GM19351 (cell line): ENCODE data around the gene ATP6V0D1.
"Not testable (repeated sequence)": the region's sequence is repeated elsewhere in the genome, so short reads cannot be mapped to it uniquely, and the experiment has no call there.

Experiments
- ATAC-seq: cut with Tn5 transposase; IDR thresholded peaks from one replicate; pipeline ENCODE4 v1.9.1; 2021; ENCODE audit warnings: mild to moderate bottlenecking, moderate library complexity; ENCODE audit not compliant: unreplicated experiment

ATP6V0D1 gene

DNA sequence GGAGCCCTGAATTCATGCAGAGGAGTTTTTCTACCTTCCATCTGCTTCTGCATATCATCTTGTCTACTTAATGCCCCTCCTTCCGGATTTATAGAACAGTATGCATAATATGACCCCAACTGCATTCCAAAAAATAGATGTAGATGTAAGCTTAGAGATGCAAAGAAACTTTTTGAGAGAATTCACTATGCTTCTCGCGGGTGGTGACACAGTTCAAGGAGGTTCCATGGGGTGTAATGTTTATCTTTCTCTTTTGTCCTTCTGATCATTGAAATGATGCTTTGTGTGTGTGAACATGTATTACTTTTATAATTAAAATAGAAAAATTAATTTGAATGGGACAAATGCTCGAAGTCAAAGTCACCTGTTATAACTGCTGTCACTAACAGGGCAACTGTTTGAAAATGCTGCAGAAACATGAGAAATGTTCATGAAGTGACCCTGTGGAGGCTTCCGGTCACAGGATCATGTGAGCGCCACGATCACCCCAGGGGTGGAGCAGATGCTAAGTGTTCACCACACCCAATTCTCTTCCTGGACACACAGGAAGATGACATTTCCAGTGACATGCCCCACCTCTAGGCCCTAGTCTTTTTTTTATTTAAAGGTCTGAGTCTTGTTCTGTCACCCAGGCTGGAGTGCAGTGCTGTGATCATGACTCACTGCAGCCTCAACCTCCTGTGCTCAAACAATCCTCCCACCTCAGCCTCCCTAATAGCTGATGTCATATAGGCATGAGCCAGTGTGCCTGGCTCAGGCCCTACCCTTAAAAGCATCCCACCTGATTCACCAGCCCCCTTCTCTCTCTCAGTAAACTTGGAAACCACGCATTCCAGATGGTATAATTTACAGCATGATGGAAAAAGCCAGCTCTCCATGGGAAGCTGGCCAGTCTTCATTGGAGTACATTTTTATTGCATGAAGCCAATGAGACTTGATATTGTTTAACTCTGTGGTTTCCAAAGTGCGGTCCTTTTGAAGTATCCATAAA lies 23.4 kb upstream of the ATP6V0D1 start:
- ATAC-seq, result peak; percentile 68

DNA sequence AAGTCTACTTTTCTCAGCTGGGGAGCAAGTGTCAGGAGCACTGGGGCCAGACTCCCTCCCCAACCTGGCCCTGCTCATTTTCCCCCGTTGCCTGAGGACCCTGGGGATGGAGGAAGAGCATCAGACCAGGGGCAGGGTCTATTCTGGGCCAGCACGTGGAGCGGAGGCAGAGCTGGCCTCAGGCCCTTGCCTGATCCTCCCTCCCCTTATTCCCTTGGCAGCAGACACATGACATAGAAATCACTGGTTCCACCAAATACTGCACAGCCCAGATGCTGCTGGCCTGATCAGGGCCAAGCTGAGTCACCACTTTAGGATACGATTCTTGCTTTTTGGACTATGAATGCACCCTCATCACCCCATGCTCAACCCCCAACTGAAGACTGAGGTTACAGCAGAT lies 18.1 kb upstream of the ATP6V0D1 start:
- no peak for ATAC-seq

DNA sequence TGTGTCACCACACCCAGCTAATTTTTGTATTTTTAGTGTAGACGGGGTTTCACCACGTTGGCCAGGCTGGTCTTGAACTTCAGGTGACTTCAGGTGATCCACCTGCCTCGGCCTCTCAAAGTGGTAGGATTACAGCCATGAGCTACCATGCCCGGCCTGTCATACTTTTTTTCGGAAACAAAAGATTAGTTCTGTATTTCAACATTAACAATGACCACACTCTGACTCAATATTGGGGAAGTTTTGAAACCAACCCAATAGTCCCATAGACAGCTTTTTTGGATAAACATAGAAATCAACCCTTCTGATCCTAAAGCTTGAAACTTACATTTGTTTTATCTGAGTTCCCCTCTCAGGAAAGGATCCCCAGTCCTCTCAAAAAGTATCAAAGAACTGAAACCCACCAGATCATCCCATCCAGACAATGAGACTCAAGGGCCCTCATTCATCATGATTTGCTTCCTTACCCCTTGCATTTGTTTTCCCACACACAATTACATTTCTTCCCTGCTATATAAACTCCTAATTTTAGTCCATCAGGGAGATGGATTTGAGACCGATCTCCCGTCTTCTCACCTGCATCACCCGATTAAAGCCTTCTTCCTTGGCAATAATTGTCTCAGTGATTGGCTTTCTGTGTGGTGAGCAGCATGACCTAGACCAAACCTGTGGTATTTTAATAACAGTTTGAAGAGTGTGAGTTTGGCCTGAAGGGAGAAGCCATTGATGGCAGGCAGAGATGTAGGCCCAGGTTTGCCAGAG lies 9.6 kb upstream of the ATP6V0D1 start:
- no peak for ATAC-seq

DNA sequence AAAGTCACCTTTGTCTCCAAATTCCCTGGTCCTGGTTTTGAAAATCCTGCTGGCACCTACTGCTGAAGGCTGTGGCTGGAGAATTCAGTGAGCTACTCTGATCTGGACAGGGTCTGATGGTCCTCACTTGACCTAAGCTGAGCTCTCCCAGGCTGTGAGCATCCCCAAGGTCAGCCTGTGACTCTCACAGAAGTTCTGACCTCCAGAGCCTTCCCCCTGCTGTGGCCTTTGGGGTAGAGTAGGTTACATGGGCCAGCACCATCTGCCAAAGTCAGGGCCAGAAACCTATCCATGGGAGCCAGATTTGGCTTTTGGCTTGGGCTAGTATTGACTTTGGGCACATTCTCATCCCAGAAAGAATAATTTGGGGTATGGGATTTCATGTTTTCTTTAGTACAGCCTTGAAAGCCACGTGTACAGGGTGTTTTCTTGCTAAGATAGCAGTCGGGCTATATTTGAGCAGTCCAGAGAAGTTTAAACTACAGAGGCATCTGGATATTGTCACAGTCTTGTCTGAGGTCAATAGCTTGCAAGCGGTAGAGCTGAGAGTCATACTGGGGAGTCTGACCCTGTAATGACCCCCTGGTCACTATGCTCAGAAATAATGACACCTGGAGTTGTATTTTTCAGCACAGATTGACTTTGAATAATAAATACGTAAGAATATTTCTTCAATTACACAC lies 8.6 kb upstream of the ATP6V0D1 start:
- no peak for ATAC-seq

DNA sequence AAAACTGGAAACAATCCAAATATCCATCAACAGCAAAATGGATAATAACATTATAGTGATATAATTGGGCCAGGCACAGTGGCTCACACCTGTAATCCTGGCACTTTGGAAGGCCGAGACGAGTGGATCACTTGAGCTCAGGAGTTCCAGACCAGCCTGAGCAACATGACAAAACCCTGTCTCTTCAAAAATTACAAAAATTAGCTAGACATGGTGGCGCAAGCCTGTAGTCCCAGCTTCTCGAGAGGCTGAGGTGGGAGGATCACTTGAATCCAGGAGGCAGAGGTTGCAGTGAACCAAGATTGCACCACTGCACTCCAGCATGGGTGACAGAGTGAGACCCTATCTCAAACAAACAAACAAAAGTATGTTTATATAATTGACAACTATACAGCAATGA lies 6.6 kb upstream of the ATP6V0D1 start:
- not testable (repeated sequence) for ATAC-seq

DNA sequence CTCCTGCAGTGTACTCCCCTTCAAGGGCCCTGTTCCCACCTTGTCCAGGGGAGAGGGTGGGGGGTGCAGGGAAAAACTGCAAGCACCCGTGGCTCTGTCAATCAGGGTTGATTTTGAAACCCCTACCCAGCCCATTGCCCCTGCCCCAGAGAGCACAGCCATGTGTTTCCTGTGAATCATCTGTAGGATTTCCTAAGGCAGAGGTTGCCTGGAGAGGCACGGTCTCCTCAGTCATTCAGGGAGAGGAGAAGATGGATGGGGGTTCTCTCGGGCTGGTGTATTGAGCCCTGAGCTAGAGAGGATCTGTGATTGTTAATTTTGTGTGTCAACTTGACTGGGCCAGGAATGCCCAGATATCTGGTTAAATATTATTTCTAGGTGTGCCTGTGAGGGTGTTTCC lies 5.8 kb upstream of the ATP6V0D1 start:
- no peak for ATAC-seq

DNA sequence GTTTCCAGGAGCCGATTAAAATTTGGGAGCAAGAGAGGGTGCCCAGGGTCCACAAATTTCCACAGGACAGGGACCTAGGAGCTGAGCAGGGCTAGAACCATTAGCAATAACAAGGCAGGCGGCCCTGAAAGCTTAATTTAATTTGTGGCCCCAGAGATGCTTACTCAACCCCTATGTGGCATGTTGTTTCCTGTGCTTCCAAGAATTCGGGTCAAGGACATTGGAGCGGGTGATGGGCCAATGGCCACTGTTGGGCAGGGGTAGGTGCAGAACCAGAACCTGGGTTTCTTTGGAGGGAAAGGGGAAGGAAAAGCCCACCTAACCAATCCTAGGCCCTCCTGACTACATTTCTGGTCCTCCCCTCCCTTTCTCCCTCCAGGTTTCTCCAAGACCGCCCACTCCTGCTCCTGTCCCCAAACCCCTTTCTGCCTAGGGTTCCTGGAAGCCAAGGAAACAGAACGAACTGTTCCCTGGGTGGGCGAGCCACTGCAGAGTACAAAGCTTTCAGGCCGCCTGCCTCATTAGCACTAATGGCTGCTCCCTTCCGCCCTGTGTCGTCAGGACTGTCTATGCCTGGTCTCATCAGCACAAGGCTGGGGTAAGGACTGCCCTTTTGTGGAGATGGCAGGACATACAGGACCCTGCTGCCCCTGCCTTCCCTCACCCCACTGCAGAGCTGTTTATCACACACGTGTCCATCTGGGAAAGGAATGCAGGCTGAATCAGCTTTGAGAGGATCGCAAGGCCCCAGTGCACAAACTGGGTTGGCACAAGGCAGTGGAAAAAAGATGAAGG lies 3.0 kb upstream of the ATP6V0D1 start:
- no peak for ATAC-seq

DNA sequence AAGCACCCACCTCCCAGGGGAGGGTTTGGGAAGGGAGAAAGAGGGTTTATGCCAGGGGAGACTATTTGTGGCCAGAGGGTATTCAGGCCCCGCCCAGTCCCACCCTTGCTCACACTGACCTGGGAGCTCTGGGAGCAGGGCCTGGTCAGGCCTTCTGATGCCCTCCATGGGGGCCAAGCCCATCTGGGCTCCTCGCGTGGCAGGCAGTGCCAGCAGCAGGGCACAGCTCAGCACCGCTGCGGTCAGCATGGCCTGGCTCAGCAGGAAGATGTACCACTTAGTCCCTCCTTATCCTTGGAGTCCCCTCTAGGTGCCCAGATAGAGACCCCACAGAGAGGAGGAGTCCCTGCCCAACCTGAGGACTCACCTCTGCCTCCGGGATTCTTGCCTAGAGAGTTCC lies 2.2 kb upstream of the ATP6V0D1 start, which contains the start of gene AGRP:
AGRP (minus strand) TSS at position 398 of the 400 bp plus-strand sequence; CDS start at position 249, 149 bp downstream.
- ATAC-seq, result no peak

DNA sequence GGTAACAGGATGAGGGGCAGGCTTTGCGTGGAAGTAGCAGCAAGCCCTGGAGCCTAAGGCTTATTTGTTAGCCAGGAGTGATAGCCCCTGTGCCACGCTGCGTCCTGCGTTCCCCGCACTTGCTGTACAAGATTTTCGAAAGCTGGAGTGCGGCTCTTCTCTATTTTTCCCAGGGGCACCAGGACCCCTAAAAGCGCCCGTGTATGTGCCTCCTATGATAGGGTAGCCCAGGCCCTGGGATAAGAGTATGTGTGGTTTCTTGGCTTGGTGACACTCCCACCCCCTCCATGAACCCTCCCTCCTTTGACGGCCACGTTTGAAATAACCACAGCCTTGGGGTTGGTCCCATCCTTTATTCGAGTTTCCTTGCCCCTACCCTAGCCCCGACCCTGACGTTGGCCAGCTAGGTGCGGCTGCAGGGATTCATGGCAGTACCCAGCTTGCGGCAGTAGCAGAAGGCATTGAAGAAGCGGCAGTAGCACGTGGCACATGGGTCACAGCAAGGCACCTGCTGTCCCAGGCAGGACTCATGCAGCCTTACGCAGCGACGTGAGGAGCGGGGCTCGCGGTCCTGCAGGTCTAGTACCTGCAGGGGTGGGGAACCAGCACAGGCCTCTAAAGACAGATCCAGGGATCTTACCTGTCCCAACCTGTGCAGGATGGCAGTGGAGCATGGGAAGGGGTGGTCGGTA lies 1.4 kb upstream of the ATP6V0D1 start:
- no peak for ATAC-seq

DNA sequence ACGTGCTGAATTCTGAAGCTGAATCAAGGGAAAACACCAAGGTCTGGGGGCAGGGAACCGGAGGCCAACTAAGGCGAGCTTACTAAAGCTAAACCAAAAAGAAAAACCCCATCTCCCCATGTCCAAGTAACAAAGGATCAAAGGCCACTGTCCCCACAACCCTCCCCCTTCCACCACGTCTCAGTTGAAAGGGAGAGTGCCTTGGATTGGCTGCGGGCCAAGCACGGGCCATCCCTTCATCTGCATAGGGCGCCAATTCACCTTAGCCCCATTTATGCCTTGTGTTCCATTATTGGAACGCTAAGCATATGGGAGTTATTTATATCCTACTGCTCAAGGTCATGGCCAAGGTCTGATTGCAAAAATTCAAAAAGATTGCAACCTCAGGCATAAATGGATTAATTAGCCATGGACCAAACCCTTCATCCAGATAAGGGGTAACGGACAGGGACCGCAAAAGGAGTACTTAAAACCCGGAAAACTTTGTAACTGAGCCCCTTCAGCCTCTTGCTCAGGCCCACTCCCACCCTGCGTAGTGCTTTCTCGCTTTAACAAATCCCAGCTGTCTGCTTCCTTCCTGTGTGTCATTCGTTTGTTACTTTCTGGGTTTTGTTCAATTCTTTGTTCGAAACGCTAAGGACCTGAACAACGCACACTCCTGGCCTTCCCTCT lies 740 bp upstream of the ATP6V0D1 start:
- peak; percentile 4 for ATAC-seq

DNA sequence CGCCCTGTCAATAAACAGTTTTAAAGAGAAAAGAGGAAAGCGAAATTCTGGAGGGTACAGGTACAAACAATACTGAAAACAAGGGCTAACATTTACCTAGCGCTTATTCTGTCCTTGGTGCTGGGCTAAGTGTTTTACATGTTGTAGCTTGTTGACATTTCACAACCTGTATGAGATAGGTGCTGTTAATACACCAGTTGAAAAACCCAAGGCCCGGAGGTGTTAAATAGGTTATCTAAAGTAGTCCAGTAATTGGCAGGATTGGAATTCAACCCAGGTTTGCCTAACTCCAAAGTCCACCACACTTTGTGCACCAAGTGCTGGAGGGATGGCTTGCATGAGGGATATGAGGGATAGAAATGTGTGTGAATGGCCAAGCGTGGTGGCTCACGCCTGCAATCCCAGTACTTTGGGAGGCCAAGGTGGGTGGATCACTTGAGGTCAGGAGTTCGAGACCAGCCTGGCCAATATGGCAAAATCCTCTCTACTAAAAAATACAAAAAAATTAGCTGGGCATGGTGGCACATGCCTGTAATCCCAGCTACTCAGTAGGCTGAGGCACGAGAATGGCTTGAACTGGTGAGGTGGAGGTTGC lies 2.9 kb downstream of the ATP6V0D1 start:
- no peak for ATAC-seq

DNA sequence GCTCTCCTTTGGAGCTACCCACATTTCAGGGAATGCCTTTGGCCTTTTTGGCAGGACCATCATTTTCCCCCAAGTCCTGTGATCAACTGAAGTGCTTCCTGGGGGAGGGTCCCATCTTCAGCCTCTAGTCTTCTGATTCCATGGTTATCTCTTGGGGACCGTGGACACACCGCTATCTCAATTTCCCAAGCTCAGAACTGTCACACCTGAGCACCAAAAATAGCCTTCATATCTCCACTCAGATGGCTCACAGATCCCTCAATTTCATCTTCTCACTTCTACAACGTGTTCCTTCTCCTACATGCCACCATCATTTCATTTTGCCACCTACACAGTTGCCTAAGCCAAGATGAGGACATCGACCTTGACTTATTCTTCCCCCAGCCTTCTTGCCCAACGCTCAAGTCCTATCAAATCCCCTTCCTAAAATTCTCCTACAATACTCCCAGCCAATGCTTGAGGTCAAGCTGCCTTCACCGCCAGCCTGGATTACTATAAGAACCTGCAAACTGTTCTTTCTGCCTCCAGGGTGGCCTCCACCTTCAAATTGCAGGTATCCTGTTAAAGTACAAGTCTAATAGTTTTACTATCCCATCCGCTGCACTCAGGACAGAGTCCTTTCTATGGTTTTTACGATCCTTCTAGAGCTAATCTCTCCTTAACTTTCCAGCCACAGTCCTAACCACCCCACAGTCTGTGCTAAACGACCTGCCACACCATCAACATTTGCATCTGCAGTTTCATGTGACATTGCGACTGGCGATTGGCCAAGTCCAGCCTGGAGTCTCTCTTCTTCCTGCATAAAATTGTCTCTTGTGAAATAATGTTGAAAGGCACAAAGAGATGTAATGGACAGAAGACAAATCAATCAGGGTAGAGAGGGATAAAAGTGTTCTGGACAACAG lies 6.2 kb downstream of the ATP6V0D1 start:
- no peak for ATAC-seq

DNA sequence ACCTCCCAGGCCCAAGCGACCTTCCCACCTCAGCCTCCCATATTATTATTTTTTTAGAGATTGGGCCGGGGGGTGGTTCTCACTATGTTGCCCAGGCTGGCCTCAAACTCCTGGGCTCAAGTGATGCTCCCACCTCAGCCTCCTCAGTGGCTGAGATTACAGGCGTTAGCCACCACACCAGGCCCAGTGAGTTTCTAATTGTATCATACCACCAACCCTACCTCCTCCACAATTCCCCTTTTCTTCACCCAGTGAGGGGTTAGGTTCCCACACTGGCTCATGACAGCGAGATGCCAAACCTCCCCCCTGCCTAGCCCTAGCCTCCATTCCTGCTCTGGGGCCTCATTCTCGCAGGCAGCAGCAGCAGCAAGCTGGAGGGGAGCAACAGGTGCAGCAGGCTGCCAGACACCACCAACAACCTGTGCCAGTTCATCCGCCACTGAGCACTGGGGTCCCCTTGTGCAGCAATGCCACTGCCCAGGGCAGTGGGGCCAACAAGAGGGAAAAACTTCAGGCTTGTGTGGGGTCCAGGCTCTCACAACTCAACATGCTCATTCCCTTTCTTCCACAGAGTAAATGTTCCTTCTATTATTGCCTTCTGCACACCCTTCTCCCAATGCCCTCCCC lies 9.1 kb downstream of the ATP6V0D1 start:
- no peak for ATAC-seq

DNA sequence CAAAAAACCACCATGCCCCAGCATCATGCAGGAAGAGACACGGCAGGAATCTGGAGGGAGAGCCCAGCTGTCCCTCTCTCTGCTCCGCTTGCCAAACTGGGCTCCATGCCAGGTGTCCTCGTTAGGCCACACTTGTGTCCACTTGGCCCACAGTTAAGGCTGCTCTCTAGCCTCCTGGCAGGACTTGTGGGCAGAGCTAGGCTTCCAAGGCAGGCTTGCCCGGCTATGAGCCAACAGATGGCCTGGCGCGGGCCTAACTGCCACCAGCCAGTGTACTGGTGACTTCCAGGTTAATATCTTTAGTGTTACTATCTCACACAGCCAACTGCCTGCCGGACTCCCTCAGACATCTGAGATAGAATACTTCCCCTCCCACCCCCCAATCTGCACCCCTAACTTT lies 10.6 kb downstream of the ATP6V0D1 start:
- ATAC-seq, result no peak

DNA sequence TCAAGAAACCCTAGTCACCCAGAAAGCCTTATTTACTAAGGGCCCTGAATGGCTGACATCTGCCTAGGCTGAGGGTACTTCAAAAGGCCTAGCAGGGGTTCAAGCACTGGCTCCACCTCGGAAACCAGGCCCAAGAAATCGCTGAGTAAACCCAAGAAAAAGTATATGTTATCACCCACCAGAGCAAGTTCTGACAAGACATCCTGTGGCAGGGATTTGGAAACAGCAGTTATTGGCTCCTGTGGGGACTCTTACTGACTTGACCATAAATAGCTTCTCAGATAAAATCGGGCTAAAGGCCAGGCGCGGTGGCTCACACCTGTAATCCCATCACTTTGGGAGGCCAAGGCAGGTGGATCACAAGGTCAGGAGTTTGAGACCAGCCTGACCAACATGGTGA lies 12.2 kb downstream of the ATP6V0D1 start:
- no peak for ATAC-seq

DNA sequence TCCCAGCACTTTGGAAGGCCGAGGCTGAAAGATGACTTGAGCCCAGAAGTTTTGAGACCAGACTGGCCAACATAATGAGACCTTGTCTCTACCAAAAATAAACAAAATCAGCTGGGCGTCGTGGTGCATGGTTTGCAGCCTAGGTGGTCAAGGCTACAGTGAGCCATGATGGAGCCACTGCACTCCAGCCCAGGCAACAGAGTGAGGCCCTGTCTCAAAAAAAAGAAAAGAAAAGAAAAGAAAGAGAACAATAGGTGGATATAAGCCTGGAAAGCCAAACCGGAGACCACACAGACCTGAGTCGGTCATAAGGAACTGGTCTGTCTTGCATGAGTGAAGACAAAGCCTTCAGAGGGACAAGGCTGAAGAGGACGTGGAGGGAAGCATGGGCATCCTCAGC lies 14.4 kb downstream of the ATP6V0D1 start:
- ATAC-seq, result no peak

DNA sequence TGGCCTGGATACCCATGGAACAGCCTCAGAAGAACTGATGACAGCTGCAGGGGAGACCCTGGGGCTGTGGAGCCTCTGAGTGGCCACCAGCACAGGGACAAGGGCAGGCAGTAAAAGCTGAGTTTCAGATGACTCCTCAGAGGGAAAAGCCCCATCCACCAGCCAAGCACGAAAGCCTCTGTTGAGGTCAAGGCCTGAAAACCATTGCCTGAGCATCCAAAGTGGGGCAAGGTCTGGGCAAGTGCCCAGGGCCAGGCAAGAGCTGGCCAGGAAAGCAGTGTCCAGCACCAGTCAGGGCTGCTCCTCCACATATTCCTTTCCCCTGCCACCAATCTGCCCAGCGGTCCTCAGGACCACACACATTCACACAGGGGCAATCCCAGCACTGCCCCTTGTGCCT lies 16.4 kb downstream of the ATP6V0D1 start:
- no peak for ATAC-seq
